ENCODE results near the gene METRN.

DNA sequence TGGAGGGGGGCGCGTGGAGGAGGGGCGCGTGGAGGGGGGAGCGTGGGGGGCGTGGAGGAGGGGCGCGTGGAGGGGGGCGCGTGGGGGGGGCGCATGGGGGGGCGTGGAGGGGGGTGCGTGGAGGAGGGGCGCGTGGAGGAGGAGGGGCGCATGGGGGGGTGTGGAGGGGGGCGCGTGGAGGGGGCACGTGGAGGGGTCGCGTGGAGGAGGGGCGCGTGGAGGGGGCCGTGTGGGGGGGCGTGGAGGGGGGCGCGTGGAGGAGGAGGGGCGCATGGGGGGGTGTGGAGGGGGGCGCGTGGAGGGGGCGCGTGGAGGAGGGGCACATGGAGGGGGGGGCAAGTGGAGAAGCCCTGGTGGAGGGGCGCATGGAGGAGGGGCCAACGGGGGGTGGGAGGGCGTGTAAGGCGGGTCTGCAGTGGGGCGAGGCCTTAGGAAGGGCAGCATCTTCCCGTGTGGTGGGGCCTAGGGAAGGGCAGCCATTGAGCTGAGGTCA is 52.9 kb downstream of the METRN start:
- no peak for TF ChIP-seq CTCF (IDR thresholded peaks at IDR 0.05 in 8 of 11, conservative IDR thresholded peaks at IDR 0.05 in 3 of 11)
- TF ChIP-seq POLR2A (IDR thresholded peaks at IDR 0.05), result no peak
- TF ChIP-seq POLR2AphosphoS5 (IDR thresholded peaks at IDR 0.05), result no peak

All from spleen (tissue), 7 donors.